Activated CD8-positive, alpha-beta memory T cell treated with anti-CD3 and anti-CD28 coated beads, Interleukin-2, amount 10 ng/mL, durations not matched to agents 7 days and 5 days (primary cell): ENCODE results near the gene GSS. TPM values are rescaled to one million over a fixed set of nuclear protein-coding genes. Genes with fewer than 3 reads are reported as not detected.

Experiments used
- ATAC-seq: fragments of 150-1000 bp; cut with Tn5 transposase; one replicate; pipeline ENCODE4 v1.10.0; 2021; ENCODE audit warnings: moderate library complexity
- CTCF ChIA-PET: fragments of 350-600 bp; sonication (Branson Sonifier 250); formaldehyde crosslinking; loops from one replicate; lab custom pipeline; 2021; ENCODE audit warnings: antibody characterized with exemption; lab: Charles Lee
- DNase-seq: peaks from one replicate; pipeline ENCODE4 v3.0.0-alpha.2; 2020
- H3K27ac Mint-ChIP-seq: one replicate; pipeline ENCODE4 v1.8.0; 2021; ENCODE audit warnings: mild to moderate bottlenecking, mixed read lengths
- H3K27me3 Mint-ChIP-seq: one replicate; pipeline ENCODE4 v1.8.0; 2021; ENCODE audit warnings: mixed read lengths
- H3K36me3 Mint-ChIP-seq: one replicate; pipeline ENCODE4 v1.8.0; 2021; ENCODE audit warnings: mild to moderate bottlenecking, mixed read lengths
- H3K4me1 Mint-ChIP-seq: one replicate; pipeline ENCODE4 v1.8.0; 2021; ENCODE audit warnings: mixed read lengths
- H3K4me3 Mint-ChIP-seq: one replicate; pipeline ENCODE4 v1.8.0; 2021; ENCODE audit warnings: mild to moderate bottlenecking, moderate library complexity, mixed read lengths
- H3K9me3 Mint-ChIP-seq: one replicate; pipeline ENCODE4 v1.8.0; 2022; ENCODE audit warnings: low read depth, mixed read lengths
- total RNA-seq, 2 experiments: library from RNA; stranded (reverse); gene quantifications; one replicate each; pipeline ENCODE4 v1.2.3, GENCODE V29; 2021

The GSS gene
- 10 to 100 TPM; 59.4 to 64.6 TPM for total RNA-seq

DNA sequence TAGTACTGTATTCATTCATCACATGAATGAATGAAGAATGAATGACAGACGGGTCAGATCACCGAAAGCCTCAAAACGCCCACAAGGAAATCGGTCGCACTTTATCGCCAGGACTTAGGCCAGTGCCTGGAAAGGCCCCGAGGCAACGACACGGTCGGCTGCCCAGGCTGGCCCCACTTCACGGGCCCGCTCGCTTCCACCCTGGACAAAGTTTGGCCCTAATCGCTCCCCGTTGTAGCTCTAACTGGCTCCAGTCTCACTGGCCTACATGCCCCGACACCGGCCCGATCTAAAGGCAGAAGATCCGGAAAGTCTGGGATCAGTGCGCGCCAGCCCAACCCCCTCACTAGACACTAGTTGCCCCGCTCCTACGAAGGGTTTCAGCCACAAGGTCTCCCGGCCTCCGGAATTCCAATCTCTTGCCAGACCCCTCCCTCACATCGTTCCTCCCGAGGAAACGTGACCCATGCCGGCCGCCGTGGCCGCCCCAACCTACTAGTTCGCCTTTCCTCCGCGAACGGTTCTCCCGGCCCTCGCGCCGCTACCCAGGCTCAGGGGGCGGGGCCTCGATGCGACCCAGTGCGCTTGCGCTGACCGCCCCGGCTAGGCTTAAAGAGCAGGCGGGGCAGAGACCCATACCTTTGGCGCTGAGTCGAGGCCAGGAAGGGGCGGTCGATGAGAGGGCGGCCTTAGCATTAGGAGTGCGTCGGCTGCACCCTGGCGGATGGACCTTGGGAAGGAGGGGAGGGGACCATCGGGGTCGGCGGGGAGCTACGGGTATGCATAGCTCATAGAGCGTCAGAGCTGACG is at the start of gene GSS, which contains the start of gene MYH7B:
Gene GSS, minus strand, starts transcription at position 576 of the 810 bp plus-strand sequence. CDS start 3,954 bp downstream, outside the sequence.
Gene MYH7B, plus strand, starts transcription at position 638 of the 810 bp plus-strand sequence. CDS start 22,138 bp downstream, outside the sequence.
- CTCF ChIA-PET, result interaction anchor here (0.6 to 12.4 kb wide), 13 partner anchors 14 to 710 kb away, joined by 3 to 168 read pairs (median 4); partner anchors contain the start of genes ACSS2 and GGT7
- Mint-ChIP-seq H3K27ac (peak within 1 kb of the TSS; percentile 93), H3K27me3 (no peaks in the 10 kb centered on the region), H3K9me3 (no peaks in the 10 kb centered on the region), H3K4me3 (peak within 1 kb of the TSS; percentile 97), H3K4me1 (peaks cover 24% of the 10 kb centered on the region), H3K36me3 (peaks cover 6% of the 10 kb centered on the region)
- ATAC-seq (peak; percentile 97), DNase-seq (peak; percentile 98)

DNA sequence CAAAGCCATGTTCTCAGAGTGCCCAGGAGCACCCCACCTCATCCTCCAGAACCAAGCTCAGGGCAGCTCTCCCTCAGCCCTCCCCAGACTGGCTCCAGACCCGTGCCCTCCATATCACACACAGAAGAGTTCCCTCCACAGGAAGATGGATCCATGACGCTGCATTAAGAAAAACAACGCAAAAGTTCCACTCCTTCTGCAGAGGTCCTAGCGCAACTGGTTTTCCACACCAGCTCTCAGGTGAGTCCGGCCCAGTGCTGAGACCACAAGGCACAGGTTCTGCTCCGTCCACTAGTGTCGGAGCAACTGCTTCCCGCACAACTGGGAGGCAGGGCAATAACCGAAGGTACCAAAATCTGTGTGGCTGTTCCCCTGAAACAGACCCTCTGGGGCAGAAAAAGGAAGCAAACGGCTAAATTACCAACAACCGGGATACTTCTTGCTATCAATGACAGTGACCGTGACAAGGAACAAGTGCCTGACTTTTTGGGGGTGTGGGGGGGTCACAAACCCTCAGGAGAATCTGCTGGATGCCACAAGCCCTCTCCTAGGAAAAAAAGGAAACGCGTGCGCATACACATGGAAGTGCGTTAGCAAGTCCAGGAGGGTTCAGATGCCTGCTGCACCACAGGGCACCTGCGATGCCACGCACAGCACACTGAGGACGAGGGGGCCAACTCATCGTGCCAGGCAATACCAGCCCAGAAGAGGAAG is 49.3 kb upstream of the GSS start:
- no peak overlapping the region for H3K27ac Mint-ChIP-seq
- no peaks in the 10 kb centered on the region for H3K4me1 Mint-ChIP-seq
- peaks cover 18% of the 10 kb centered on the region for H3K36me3 Mint-ChIP-seq
- H3K4me3 Mint-ChIP-seq, result no peak overlapping the region
- DNase-seq (no peak), ATAC-seq (no peak)
- no peaks in the 10 kb centered on the region for H3K9me3 Mint-ChIP-seq
- no peaks in the 10 kb centered on the region for H3K27me3 Mint-ChIP-seq
- CTCF ChIA-PET, result no interaction called here

DNA sequence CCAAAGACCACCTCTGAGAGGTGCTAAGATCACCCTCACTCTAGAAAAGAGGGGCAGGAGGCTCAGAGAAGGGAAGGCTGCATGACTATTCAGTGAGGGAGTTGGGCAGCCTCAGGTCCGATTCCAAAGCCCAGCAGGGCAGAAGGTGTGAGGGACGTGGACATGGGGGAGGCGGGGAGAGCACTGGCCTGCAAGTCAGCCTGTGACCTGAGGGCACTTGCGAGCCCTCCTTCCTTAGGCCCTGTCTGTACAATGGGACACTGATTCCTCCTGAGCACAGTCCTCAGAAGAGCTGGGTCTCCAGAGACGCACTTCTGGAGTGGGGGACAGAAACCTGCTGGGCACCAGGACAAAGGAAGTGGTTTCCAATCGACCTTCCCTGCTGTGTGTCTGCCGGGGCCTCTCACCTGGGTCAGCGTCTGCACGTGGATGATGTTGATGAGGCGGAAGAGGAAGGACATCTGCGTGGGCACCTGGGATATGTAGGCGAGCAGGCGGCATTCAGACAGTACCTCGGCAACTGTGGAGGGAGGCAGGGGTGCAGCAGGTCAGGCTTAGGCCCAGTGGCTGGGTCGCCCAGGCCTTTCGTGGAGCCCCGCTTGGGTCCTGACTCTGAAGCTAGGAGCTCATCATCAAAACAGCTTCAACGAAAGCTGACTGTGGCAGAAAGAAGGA is 48.6 kb upstream of the GSS start:
- Mint-ChIP-seq H3K27me3 (no peaks in the 10 kb centered on the region), H3K27ac (no peak overlapping the region), H3K36me3 (peaks cover 13% of the 10 kb centered on the region), H3K9me3 (no peaks in the 10 kb centered on the region), H3K4me3 (no peak overlapping the region), H3K4me1 (no peaks in the 10 kb centered on the region)
- CTCF ChIA-PET, result no interaction called here
- DNase-seq, result no peak
- ATAC-seq, result no peak

DNA sequence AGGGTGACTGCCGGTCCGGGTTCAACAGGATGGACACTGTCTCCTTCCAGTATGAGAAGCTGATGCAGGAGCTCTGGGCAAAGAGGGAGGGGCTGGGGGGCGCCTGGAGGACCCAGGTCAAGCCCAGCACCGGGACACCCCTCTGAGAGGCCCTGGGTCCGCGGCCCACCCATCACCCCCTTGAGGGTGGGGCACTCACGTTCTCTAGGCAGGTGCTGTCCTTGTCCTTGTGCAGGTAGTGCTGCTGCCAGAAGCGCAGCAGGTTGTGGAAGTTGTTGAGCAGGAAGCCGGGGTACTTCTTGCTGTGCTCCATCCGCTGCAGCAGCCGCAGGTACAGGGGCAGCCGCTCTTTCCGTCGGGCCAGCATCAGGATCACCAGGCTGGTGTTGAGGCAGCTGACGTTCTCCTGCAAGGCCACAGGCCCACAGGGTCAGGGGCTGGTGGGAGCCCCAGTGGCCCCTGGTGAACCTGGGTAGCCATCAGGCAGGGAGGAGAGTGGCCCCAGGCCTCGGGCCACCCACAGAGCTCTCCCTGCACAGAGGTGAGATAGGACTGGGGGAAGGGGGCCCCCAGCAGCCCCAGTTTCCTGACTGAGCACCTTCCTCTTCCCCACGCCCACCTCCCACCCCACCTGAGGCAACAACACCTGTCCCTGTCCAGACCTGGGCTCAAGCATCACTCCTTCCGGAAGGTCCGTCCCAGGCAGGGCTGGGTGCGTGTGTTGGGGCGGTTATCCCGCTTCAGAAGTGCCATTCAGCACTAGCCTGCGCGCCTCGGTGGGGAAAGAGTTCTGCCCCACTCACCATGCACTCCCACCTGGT is 47.8 kb upstream of the GSS start:
- DNase-seq (no peak), ATAC-seq (no peak)
- no peak overlapping the region for H3K27ac Mint-ChIP-seq
- no peaks in the 10 kb centered on the region for H3K27me3 Mint-ChIP-seq
- CTCF ChIA-PET, result no interaction called here
- H3K4me3 Mint-ChIP-seq, result no peak overlapping the region
- H3K4me1 Mint-ChIP-seq, result no peaks in the 10 kb centered on the region
- no peaks in the 10 kb centered on the region for H3K9me3 Mint-ChIP-seq
- H3K36me3 Mint-ChIP-seq, result peaks cover 12% of the 10 kb centered on the region

DNA sequence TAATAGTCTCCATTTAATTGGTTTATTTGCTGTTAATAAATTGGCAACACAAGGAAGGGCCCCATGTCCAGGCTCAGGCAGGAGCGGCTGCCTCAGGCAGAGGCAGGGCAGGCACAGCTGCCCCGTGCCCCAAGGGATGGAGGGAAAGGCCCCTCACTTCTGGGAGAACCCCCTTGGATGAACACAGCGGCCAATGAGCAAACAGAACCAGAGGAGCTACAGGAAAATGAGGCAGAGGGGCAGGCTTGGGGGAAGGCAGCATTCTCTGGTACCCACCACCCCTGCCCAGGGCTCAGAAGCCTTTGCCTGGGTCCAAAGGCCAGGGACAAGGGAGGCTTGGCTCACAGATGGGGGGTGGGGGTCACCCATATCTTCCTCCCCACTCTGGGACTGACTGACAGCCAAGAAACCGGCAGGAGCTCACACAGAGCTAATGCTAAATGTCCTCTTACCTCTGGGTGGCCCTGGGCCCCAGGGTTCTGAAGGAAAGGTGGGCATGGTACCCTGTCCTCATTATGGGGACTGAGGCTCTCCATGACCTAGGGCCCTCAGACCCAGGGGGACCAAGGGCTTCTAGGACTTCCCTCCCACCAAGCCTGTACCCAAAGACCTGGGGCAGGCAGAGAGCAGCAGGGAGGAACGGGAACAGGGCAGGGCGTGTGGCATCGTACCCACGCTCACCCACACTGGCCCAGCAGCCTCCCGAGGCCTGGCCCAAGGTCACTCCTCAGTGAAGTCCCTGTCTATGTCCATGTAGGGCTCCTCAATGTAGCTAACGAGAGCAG is 47.0 kb upstream of the GSS start:
- CTCF ChIA-PET, result no interaction called here
- Mint-ChIP-seq H3K27ac (no peak overlapping the region), H3K4me3 (no peak overlapping the region), H3K9me3 (no peaks in the 10 kb centered on the region), H3K36me3 (peaks cover 15% of the 10 kb centered on the region), H3K27me3 (no peaks in the 10 kb centered on the region), H3K4me1 (peaks cover 5% of the 10 kb centered on the region)
- ATAC-seq (no peak), DNase-seq (no peak)

DNA sequence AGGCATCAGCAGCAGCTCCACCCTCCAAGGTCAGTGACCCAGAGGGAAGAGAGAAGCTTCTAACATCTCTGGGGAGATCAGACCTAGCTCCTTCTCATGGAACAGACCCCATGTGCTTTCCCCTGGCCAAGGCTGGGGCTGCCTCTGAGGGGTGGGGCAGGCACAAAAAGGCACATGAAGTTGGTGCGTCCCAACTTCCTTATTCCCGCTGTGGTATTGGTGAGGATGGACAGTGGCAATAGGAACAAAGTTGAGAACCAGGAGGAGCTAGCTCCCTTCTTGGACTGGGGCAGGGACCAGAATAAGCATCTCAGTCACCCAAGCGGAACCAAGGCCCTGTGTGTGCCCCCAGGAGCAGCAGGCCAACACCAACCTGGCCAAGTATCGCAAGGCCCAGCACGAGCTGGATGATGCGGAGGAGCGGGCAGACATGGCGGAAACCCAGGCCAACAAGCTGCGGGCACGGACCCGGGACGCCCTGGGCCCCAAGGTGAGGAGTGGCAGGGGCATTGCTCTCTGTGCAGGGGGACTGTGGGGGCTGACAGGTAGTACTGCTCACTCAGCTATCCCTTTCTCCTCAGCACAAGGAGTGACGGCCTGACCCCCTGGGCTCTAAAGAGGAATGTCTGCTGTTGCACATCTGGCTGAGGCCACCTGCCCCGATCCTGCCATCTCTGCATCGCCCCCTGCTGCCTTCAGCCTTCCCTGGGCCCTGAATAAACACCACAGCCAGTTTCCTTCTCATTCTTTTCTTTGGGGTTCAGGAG is 46.2 kb upstream of the GSS start:
- no peak for ATAC-seq
- CTCF ChIA-PET, result interaction anchor here (0.7 to 1.4 kb wide), 4 partner anchors 16 to 143 kb away, joined by 3 to 4 read pairs (median 3); no protein-coding TSS in a partner anchor
- Mint-ChIP-seq H3K27me3 (no peaks in the 10 kb centered on the region), H3K36me3 (peaks cover 16% of the 10 kb centered on the region), H3K9me3 (no peaks in the 10 kb centered on the region), H3K4me3 (no peak overlapping the region), H3K4me1 (peaks cover 12% of the 10 kb centered on the region), H3K27ac (no peak overlapping the region)
- DNase-seq, result no peak

DNA sequence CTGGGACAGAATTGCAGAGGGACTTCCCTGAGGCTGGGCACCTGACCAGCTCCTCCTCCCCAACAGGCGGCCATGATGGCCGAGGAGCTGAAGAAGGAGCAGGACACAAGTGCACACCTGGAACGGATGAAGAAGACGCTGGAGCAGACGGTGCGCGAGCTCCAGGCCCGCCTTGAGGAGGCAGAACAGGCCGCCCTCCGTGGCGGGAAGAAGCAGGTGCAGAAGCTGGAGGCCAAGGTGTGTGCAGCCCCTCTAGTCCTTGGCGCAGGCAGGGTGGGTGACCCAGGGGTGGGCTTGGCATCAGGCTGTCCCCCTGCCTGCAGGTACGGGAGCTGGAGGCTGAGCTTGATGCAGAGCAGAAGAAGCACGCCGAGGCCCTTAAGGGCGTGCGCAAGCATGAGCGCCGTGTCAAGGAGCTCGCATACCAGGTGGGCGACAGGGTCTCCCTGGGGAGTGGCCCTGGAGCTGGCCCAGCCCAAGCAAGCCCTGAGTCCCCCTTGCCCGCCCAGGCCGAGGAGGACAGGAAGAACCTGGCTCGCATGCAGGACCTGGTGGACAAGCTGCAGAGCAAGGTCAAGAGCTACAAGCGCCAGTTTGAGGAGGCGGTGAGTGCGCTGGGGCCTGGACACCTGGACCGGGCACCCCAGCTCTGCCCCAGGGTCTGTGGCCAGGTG is 45.5 kb upstream of the GSS start:
- CTCF ChIA-PET, result interaction anchor here (0.7 to 1.4 kb wide), 4 partner anchors 17 to 144 kb away, joined by 3 to 4 read pairs (median 3); no protein-coding TSS in a partner anchor
- H3K27ac Mint-ChIP-seq, result no peak overlapping the region
- H3K36me3 Mint-ChIP-seq, result peaks cover 17% of the 10 kb centered on the region
- no peaks in the 10 kb centered on the region for H3K27me3 Mint-ChIP-seq
- DNase-seq, result no peak
- H3K4me3 Mint-ChIP-seq, result no peak overlapping the region
- no peaks in the 10 kb centered on the region for H3K9me3 Mint-ChIP-seq
- no peak for ATAC-seq
- peaks cover 14% of the 10 kb centered on the region for H3K4me1 Mint-ChIP-seq

DNA sequence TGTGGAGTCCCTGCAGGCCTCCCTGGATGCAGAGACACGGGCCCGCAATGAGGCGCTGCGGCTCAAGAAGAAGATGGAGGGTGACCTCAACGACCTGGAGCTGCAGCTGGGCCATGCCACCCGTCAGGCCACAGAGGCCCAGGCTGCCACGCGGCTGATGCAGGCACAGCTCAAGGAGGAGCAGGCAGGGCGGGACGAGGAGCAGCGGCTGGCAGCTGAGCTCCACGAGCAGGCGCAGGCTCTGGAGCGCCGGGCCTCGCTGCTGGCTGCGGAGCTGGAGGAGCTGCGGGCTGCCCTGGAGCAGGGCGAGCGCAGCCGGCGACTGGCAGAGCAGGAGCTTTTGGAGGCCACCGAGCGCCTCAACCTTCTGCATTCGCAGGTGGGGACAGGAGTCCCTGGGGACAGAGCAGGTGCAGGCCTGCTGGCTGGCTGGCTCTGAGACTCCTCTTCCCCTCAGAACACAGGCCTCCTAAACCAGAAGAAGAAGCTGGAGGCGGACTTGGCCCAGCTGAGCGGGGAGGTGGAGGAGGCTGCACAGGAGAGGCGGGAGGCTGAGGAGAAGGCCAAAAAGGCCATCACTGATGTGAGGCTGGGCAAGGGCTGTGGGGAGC is 44.8 kb upstream of the GSS start:
- DNase-seq (no peak), ATAC-seq (no peak)
- H3K27me3 Mint-ChIP-seq, result no peaks in the 10 kb centered on the region
- H3K36me3 Mint-ChIP-seq, result peaks cover 20% of the 10 kb centered on the region
- H3K4me1 Mint-ChIP-seq, result peaks cover 14% of the 10 kb centered on the region
- no peak overlapping the region for H3K4me3 Mint-ChIP-seq
- CTCF ChIA-PET, result interaction anchor here (1.4 kb wide), 1 partner anchor 17 kb away, joined by 4 read pairs; no protein-coding TSS in a partner anchor
- no peaks in the 10 kb centered on the region for H3K9me3 Mint-ChIP-seq
- no peak overlapping the region for H3K27ac Mint-ChIP-seq

DNA sequence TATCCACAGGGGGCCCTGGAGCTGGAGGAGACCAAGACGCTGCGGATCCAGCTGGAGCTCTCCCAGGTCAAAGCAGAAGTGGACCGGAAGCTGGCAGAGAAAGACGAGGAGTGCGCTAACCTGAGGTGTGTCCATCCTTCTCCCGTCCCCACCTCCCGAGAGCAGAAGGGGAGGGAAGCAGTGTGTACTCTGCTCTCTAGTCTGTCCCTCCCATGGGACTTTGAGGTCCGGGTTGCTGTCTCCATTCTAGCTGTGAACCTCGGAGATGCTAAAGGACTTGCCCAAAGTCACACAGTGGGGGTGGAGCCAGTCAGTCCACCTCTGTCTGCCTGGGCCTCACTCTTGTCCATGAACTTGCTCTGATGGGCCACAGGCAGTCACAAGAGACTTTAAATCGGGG is 44.2 kb upstream of the GSS start:
- Mint-ChIP-seq H3K27ac (no peak overlapping the region), H3K4me3 (no peak overlapping the region), H3K36me3 (peaks cover 20% of the 10 kb centered on the region), H3K4me1 (peaks cover 14% of the 10 kb centered on the region), H3K27me3 (no peaks in the 10 kb centered on the region), H3K9me3 (no peaks in the 10 kb centered on the region)
- no peak for DNase-seq
- ATAC-seq, result no peak
- CTCF ChIA-PET, result no interaction called here

DNA sequence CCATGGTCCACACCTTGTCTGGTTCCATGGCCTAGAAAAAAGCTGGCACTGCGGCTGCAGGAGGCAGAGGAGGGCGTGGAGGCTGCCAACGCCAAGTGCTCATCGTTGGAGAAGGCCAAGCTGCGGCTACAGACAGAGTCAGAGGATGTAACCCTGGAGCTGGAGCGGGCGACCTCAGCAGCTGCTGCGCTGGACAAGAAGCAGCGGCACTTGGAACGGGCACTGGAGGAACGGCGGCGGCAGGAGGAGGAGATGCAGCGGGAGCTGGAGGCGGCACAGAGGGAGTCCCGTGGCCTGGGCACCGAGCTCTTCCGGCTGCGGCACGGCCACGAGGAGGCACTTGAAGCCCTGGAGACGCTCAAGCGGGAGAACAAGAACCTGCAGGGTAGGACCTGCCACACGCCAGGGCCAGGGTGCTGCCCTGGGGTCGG is 43.4 kb upstream of the GSS start:
- DNase-seq (no peak), ATAC-seq (no peak)
- Mint-ChIP-seq H3K4me1 (peaks cover 14% of the 10 kb centered on the region), H3K36me3 (peaks cover 20% of the 10 kb centered on the region), H3K4me3 (no peak overlapping the region), H3K9me3 (no peaks in the 10 kb centered on the region), H3K27ac (no peak overlapping the region), H3K27me3 (no peaks in the 10 kb centered on the region)
- CTCF ChIA-PET, result interaction anchor here (0.7 kb wide), 1 partner anchor 123 kb away, joined by 4 read pairs; the partner anchor contains the start of gene ACSS2
